Fibroblast of skin of abdomen (primary cell): Measurements from ENCODE around the gene THRAP3.
A peak's percentile ranks its signal among the peaks of the same experiment; 100 is the strongest.

Experiments
- DNase-seq: peaks from one replicate; pipeline ENCODE4 v3.0.0-alpha.2; 2013

Gene THRAP3

DNA sequence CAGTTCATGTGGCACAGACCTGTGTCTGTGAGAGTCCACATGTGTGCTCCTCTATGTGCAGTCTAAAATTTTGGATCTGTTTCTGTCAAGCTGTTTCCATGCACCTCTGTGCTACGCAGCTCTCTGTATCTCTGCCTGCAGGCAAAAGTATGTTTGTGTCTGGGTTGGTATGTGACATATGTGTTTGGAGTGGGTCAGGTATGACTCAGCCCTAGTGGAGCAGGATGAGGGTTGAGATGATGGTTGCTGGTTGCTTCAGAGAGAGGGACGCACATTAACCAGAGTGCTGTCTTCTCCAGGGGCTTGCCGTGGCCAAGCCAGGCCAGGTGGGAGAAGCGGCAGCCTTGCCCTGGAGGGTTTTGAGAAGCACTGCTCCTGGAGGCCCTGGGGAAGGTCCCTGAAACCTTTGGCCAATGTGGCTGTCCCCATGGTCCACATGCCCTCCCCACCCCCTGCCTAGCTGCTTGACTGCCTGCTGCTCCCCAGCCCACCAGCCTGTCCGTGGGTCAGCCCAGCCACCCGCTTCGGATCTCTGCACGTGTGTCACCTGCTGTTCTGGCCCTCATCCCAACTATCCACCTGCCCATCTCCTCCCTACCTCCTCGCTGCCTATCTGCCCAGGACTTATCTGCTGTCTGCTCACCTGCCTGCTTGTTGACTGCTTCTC is 103.3 kb downstream of the THRAP3 start:
- peak; percentile 68 for DNase-seq

- no peak for DNase-seq
These were observed 103.8 kb downstream of the THRAP3 start for GRCh38 chr1:36328088-36328480.

- no peak for DNase-seq
These were observed 104.5 kb downstream of the THRAP3 start for GRCh38 chr1:36328713-36329112.

DNA sequence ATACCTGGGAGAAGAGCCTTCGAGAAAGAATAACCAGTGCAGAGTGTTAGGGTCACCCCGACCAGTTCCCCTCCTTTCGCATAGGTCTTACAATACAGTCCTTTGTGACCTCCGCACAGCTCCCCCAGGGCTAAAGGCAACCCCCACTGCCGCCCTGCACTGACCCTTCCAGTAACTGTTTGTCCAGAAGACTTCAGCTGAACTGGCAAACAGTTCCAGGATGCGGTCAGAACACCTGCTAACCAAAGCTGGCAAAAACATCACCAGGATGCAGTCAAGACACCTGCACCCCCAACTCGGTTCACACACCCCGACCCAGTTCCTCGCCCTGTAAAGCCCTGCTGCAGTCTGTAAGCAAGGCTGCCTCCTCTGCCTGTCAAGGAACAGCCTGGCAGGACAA is 105.6 kb downstream of the THRAP3 start:
- no peak for DNase-seq

DNA sequence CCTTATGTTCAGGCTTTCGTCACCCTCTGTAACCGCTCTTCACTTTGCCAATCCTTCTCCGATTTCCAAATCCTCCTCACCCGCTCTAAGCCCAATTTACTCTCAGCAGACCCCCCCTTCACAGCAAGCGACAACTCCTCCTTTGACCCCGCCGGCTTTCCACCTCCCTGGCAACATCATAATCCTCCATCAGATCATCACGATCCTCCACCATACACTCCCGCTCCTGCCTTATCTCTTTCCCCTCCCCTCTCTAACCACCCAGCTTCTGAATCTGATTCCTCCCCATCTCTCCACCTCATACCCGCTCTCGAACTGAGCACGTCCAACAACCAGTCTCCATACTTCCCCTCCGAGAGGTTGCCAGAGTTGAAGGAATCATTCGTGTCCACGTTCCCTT is 106.7 kb downstream of the THRAP3 start:
- DNase-seq, result no peak

- no peak for DNase-seq
These were observed 113.6 kb downstream of the THRAP3 start for GRCh38 chr1:36337830-36338229.

GRCh38 chr1:36339215-36339614 is 115.0 kb downstream of the THRAP3 start:
- no peak for DNase-seq

DNA sequence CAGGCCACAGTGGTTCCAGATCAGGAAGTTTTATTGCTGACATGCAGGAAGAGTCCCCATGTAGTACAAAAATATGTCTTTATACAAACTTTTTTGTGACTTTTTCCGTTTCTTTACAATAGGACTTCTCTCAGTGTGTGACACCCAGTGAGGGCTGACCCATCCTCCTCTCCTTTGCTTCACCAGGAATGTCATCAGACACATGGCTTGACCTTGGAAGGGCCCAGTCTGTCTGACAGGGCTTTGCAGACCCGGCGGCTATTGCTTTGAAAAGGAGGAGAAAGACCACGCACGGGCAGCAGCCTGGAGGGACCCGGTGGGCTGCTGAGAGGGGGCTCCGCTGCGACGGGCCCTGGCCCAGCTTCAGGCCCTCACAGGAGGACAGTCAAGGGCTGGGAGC is 115.4 kb downstream of the THRAP3 start:
- no peak for DNase-seq

GRCh38 chr1:36341626-36342320 is 117.5 kb downstream of the THRAP3 start:
- DNase-seq, result no peak

- peak; percentile 64 for DNase-seq
These were observed 118.4 kb downstream of the THRAP3 start for GRCh38 chr1:36342426-36343185.

GRCh38 chr1:36343651-36344394 is 119.6 kb downstream of the THRAP3 start:
- no peak for DNase-seq

DNA sequence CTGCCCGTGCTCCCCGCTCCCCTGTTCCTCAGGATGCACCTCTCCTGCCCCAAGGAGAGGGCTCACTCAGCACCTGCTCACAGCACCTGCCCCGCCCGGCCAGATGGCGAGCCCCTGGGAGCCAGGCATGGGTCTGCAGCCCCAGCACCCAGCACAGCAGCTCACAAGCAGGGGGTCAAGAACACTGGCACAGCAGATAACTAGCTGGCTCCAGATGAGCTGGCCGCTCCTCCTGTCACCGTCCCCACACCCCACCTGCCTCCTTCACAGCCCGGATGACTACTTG is 120.1 kb downstream of the THRAP3 start:
- DNase-seq, result no peak

DNA sequence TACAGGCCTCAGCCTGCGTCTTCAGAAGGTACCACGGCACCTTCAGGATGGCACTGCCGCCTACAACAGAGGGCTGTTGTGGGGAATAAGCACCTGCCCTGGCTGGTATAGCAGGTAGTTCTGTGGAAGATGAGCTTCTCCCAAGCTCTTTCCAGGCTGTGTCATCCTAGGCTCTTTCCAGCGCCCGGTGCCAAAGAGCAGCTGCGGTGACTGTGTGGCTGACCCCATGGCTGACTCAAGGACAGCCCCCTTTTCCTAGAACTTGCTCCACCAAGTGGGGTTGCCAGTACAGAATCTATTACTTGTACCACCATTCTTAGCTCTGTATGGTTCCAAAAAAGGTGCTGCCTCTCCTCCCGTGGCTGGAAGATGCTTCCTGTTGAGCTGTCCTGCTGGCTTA is 121.1 kb downstream of the THRAP3 start:
- no peak for DNase-seq

GRCh38 chr1:36346741-36347370 is 122.6 kb downstream of the THRAP3 start:
- no peak for DNase-seq

GRCh38 chr1:36349241-36349671 is 125.0 kb downstream of the THRAP3 start:
- DNase-seq, result peak; percentile 33

GRCh38 chr1:36349839-36350238 is 125.6 kb downstream of the THRAP3 start:
- DNase-seq, result no peak

DNA sequence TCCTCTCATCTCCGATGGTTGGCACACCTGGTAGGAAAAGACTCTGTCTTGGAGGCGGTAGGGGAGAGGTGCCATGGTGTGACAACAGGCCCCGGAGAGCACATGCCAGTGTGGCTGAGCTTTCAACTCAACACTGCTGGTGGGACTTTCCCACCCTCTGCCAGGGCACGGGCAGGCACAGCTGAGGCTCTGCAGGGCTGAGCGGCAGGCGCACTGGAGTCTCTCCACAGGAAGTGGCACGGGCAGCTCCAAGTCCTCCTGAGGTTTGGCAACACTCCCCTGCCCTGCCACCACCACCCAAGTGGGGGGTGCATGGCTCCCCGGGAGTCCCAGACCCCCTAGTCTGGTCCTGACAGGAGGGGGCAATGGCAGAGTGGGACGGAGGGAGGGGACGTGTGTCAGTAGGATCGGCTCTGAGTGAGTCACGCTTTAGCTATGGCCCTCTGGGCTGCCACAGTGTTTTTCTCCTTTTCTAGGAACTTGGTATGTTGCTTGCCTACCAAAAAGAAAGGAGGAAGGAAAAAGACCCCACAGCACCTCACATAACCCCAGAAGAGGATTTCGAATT is 126.5 kb downstream of the THRAP3 start:
- DNase-seq, result peak; percentile 85

DNA sequence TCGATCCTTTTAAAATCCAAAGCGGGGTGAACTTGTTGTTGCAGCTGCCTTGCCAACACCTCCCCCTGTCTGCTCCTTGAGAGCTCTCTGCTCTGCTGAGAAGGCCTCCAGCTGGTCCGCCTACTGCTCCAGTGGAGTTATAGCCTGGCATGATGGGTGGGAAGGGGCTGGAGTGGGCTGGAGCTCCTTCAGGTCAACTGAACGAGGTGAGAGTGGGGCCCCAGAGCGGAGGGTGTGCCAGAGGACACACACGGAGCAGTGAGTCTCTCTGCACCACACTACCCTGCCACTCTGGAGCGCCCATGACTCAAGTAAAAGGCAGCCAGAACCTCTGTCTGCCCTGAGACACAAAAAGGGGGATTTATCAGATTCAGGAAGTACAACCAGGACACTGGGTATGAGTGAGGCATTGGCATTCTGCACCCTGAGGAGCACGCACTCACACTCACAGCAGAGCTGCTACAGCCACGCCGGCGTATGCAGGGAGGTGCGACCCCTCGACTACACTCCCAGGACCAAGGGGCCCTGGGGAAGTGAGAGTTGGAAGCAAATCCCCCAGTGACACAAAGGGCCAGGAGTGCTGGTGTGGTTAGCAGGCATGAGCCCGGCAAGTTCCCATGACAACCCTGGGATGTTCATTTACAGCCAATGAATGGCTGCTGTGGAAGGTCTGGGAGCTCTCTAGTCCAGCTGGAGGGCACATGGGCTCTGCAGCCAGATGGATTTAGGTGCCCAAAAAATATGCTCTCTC is 127.2 kb downstream of the THRAP3 start:
- peak; percentile 89 for DNase-seq

DNA sequence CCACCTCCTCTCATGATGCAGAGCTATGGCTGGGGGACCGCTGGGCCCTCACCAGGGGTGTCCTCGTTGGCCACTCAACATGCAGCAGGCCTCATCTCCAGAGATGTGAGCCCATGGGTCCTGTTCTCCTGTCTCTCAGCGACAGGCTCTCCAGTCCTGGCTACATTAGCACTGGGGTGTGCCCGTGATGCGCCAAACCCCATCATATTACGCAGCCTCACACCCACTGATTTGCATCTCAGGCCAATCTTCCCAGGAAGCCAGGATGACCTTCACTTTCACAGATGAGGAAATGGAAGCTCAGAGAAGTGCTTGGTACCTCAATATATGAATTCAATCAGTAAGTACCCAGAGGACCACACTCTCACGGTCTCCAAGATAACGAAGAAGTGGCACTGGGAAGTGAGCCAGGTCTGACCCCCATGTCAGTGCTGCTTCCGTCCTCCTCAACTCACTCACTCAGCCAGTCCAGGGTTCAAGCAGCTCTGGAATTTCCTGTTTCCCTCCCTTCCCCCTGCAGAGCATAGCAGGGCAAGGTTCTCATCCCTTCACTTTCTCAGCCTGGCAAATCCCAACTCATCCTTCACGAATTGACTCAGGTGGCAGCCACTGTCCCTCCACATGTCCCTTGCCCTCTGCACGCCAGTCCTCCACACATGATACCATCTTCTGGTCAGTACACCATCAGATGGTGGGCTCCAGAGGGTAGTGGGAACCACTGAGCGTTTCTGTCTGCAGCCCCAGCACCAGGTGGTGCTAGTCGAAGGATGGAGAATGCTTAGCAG is 128.1 kb downstream of the THRAP3 start:
- DNase-seq, result peak; percentile 67
